ENCODE data around the gene NUDT16L1. TPM values are rescaled to one million over a fixed set of nuclear protein-coding genes. Genes with fewer than 3 reads are reported as not detected.
A peak's percentile ranks its signal among the peaks of the same experiment; 100 is the strongest.
"Not testable (repeated sequence)": the region's sequence is repeated elsewhere in the genome, so short reads cannot be mapped to it uniquely, and the experiment has no call there.

Gene NUDT16L1
- total RNA-seq, 2 donors from 2014 or later, result 16.8 to 24.0 TPM

DNA sequence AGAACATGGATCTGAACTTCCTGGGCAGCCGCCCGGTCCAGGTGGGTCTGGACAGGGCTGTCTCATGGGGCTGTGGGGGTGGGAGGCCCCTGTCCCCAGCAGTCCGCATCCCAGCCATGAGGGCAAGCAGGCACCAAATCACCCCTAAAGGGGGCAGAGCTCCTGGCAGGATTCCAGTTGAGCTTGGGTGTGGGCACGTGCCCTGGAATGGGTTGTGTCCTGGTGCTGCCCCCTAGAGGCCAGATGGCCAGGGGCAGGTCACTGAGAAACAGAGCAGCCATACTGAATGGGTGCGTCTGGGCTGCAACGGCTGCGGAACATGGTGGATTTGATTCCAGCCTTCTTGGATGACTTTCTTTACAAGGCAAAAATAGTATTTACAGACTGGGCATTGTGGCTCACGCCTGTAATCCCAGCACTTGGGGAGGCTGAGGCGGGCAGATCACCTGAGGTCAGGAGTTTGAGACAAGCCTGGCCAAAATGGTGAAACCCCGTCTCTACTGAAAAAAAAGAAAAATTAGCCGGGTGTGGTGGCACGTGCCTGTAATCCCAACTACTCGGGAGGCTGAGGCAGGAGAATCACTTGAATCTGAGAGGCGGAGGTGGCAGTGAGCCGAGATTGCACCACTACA, 42.8 kb upstream of the NUDT16L1 start:
- not testable (repeated sequence) for ATAC-seq (ENCODE audit: insufficient number of reproducible peaks, low FRiP score, low read depth); H3K9me3 ChIP-seq; H3K27me3 ChIP-seq (replicated peaks; ENCODE audit: insufficient read depth); H3K27ac ChIP-seq; H3K4me3 ChIP-seq; H3K4me1 ChIP-seq (ENCODE audit: control insufficient read depth in 1 of 2, low read depth in 2 of 2); DNase-seq (ENCODE audit: low spot score)
- H3K36me3 ChIP-seq, result peaks cover 28% of the 10 kb centered on the region
- TF ChIP-seq, protein P1, sequence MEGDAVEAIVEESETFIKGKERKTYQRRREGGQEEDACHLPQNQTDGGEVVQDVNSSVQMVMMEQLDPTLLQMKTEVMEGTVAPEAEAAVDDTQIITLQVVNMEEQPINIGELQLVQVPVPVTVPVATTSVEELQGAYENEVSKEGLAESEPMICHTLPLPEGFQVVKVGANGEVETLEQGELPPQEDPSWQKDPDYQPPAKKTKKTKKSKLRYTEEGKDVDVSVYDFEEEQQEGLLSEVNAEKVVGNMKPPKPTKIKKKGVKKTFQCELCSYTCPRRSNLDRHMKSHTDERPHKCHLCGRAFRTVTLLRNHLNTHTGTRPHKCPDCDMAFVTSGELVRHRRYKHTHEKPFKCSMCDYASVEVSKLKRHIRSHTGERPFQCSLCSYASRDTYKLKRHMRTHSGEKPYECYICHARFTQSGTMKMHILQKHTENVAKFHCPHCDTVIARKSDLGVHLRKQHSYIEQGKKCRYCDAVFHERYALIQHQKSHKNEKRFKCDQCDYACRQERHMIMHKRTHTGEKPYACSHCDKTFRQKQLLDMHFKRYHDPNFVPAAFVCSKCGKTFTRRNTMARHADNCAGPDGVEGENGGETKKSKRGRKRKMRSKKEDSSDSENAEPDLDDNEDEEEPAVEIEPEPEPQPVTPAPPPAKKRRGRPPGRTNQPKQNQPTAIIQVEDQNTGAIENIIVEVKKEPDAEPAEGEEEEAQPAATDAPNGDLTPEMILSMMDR (IDR thresholded peaks at IDR 0.05), result peak; percentile 54

DNA sequence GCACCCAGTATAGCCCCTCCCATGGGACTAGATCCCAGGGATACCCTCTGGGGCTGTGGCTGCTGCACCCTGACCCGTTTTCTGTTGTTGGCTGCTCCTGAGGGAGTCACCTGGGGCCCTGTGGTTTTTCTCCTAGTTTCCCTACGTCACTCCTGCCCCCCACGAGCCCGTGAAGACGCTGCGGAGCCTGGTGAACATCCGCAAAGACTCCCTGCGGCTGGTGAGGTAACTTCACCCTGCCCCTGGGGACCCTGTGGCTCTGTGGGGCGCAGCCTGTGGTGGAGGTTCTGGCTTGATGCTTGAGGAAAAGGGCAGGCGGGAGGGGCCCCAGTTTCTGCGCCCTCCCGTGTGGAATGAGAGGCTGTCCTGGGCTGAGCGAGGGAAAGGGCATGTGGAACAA, 41.5 kb upstream of the NUDT16L1 start:
- Histone ChIP-seq H3K36me3 (peaks cover 36% of the 10 kb centered on the region), H3K4me1 (ENCODE audit: control insufficient read depth in 1 of 2, low read depth in 2 of 2) (no peaks in the 10 kb centered on the region), H3K27me3 (replicated peaks; ENCODE audit: insufficient read depth) (no peaks in the 10 kb centered on the region), H3K4me3 (no peak overlapping the region), H3K27ac (no peak overlapping the region), H3K9me3 (no peaks in the 10 kb centered on the region)
- ATAC-seq (ENCODE audit: insufficient number of reproducible peaks, low FRiP score, low read depth), result no peak
- TF ChIP-seq, protein P1 (IDR thresholded peaks at IDR 0.05), result no peak
- no peak for DNase-seq (ENCODE audit: low spot score)

DNA sequence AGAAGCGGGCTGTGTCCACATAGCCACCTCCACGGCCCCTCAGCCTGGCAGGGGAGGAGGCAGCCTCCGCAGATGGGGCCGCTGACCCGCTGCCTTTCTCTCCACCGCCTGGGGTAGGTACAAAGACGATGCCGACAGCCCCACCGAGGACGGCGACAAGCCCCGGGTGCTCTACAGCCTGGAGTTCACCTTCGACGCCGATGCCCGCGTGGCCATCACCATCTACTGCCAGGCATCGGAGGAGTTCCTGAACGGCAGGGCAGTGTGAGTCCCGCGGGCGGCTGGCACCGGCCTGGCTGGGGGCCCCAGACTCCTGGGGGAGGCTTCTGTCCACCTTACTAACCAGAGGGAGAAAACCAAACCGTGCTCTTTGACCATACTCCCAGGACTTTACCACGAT, 40.8 kb upstream of the NUDT16L1 start:
- DNase-seq (ENCODE audit: low spot score) (no peak), ATAC-seq (ENCODE audit: insufficient number of reproducible peaks, low FRiP score, low read depth) (no peak)
- no peaks in the 10 kb centered on the region for H3K4me1 ChIP-seq (ENCODE audit: control insufficient read depth in 1 of 2, low read depth in 2 of 2)
- H3K27me3 ChIP-seq (replicated peaks; ENCODE audit: insufficient read depth), result no peaks in the 10 kb centered on the region
- no peak overlapping the region for H3K4me3 ChIP-seq
- H3K36me3 ChIP-seq, result peaks cover 43% of the 10 kb centered on the region
- H3K27ac ChIP-seq, result no peak overlapping the region
- no peaks in the 10 kb centered on the region for H3K9me3 ChIP-seq
- TF ChIP-seq, protein P1 (IDR thresholded peaks at IDR 0.05), result no peak

DNA sequence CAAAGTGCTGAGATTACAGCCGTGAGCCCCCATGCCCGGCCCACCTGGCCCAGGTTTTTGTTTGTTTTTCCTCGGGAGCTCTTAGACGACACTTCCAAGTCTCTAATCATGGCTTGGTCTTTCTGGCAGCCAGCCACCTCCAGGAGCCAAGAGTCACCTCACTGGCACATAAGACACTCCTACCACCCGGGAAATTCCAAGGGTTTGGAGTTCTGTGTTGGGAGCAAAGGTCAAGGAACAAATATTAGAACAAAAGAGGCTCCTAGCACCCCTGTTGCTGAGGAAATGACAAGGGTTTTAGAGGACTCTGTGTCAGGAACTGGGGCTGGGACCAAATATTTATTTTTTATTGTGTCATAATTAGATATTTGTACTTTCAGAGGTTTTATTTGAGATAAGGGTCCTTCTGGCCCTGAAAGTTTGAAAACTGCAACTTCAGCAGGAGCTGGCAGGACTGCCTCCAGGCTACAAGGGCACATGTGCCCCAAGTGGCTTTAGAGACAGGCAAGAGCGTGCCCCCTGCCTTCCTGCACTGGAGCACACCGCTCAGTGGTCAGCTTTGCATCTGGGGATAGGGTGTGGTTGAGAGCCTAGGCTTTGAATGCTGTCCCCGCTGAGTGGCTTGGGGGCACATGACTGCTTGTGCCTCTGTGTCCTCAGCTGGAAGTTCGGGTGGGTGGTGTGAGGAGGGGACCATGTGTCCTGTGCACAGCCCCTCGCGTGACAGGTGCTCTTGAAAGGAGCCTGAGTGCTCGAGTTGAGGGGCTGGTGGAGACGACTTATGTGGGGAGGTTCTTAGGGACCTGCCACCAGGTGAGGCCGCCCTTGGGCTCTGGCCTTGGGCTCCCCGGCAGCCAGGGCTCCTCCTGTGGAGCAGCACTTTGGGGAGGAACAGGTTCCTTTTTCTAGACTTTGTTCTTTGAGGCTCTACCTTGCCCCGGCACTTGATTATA, 39.1 kb upstream of the NUDT16L1 start:
- TF ChIP-seq, protein P1 (IDR thresholded peaks at IDR 0.05), result no peak
- Histone ChIP-seq H3K4me1 (ENCODE audit: control insufficient read depth in 1 of 2, low read depth in 2 of 2) (peaks cover 0 to under 1% of the 10 kb centered on the region in 2 donors), H3K4me3 (no peak overlapping the region), H3K36me3 (peaks cover 54% of the 10 kb centered on the region), H3K27ac (no peak overlapping the region), H3K9me3 (no peaks in the 10 kb centered on the region), H3K27me3 (replicated peaks; ENCODE audit: insufficient read depth) (no peaks in the 10 kb centered on the region)
- DNase-seq (ENCODE audit: low spot score), result no peak
- no peak for ATAC-seq (ENCODE audit: insufficient number of reproducible peaks, low FRiP score, low read depth)

DNA sequence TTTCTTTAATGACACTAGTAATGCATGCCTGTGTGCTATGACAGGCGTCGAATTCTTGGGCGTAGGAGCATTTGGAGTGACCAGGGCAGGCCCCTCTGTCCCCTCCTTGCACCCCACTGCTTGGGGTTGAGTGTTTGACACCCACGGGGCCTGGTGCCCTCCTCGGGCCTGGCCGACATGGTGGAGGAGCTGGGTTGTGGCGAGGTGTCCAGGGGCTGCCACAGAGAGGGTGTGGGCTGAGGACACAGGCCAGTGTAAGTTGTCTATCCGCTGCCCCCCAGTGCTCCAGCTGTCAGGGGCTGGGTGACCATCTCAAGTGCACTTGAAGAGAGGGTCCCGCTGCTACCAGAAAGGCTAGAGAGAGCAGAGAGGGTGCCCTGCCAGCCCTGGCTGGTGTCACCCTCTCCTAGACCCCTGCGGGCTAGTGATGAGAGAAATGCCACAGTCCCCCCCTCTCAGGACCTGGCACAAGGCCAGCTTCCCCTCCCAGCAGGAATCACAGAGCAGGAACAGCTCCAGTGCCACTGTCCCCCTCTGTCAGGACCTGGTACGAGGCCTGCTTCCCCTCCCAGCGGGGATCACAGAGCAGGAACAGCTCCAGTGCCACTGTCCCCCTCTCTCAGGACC, 38.3 kb upstream of the NUDT16L1 start:
- peaks cover 57% of the 10 kb centered on the region for H3K36me3 ChIP-seq
- no peak overlapping the region for H3K4me3 ChIP-seq
- TF ChIP-seq, protein P1 (IDR thresholded peaks at IDR 0.05), result no peak
- no peaks in the 10 kb centered on the region for H3K9me3 ChIP-seq
- H3K27ac ChIP-seq, result no peak overlapping the region
- H3K27me3 ChIP-seq (replicated peaks; ENCODE audit: insufficient read depth), result no peaks in the 10 kb centered on the region
- H3K4me1 ChIP-seq (ENCODE audit: control insufficient read depth in 1 of 2, low read depth in 2 of 2), result peaks cover 0 to 9% of the 10 kb centered on the region in 2 donors
- DNase-seq (ENCODE audit: low spot score) (no peak), ATAC-seq (ENCODE audit: insufficient number of reproducible peaks, low FRiP score, low read depth) (no peak)

All from thoracic aorta (tissue), 2 donors.